KMS-11 (cell line): ENCODE measurements around the gene KANK2.

Experiments used
- H2AFZ ChIP-seq: fragments of 200-600 bp; sonication (generic); 2 replicates; pipeline ENCODE4 v1.6.1; 2016; ENCODE audit warnings: antibody characterized with exemption, mixed run types, low read depth
- H3K27ac ChIP-seq: fragments of 200-600 bp; sonication (generic); 2 replicates; pipeline ENCODE4 v1.6.1; 2016; ENCODE audit warnings: mild to moderate bottlenecking, mixed run types
- H3K27me3 ChIP-seq: fragments of 200-600 bp; sonication (generic); 2 replicates; pipeline ENCODE4 v1.6.1; 2017; ENCODE audit warnings: mild to moderate bottlenecking, low read depth, mixed run types, moderate library complexity; ENCODE audit not compliant: insufficient read depth
- H3K36me3 ChIP-seq: fragments of 200-600 bp; sonication (generic); 2 replicates; pipeline ENCODE4 v1.6.1; 2017; ENCODE audit warnings: mild to moderate bottlenecking, mixed run types; ENCODE audit not compliant: insufficient read depth
- H3K4me1 ChIP-seq: fragments of 200-600 bp; sonication (generic); 2 replicates; pipeline ENCODE4 v1.6.1; 2016; ENCODE audit warnings: mild to moderate bottlenecking, low read depth, mixed run types; ENCODE audit not compliant: poor library complexity, severe bottlenecking
- H3K4me2 ChIP-seq: fragments of 200-600 bp; sonication (generic); 2 replicates; pipeline ENCODE4 v1.7.0; 2016; ENCODE audit warnings: mild to moderate bottlenecking, mixed run types
- H3K4me3 ChIP-seq: fragments of 200-600 bp; sonication (generic); IDR thresholded peaks from 2 replicates; pipeline ENCODE4 v1.6.1; 2017; ENCODE audit warnings: low read depth, low read length, mixed read lengths; ENCODE audit not compliant: insufficient read depth
- H3K79me2 ChIP-seq: fragments of 200-600 bp; sonication (generic); 2 replicates; pipeline ENCODE4 v1.6.1; 2016; ENCODE audit warnings: low read depth, mixed run types; ENCODE audit not compliant: insufficient read depth
- H3K9ac ChIP-seq: fragments of 200-600 bp; sonication (generic); 2 replicates; pipeline ENCODE4 v1.6.1; 2016; ENCODE audit warnings: mild to moderate bottlenecking, mixed run types
- H4K20me1 ChIP-seq: fragments of 200-600 bp; sonication (generic); 2 replicates; pipeline ENCODE4 v1.6.1; 2016; ENCODE audit warnings: mild to moderate bottlenecking, mixed run types; ENCODE audit not compliant: insufficient read depth
- TF ChIP-seq, protein P1 (sequence below): fragments of 200-600 bp; sonication (generic); conservative IDR thresholded peaks from 2 replicates; pipeline ENCODE4 v1.6.1; 2017; ENCODE audit warnings: low read depth, mild to moderate bottlenecking, antibody characterized with exemption, low read length, moderate library complexity, mixed read lengths

KANK2 gene

DNA sequence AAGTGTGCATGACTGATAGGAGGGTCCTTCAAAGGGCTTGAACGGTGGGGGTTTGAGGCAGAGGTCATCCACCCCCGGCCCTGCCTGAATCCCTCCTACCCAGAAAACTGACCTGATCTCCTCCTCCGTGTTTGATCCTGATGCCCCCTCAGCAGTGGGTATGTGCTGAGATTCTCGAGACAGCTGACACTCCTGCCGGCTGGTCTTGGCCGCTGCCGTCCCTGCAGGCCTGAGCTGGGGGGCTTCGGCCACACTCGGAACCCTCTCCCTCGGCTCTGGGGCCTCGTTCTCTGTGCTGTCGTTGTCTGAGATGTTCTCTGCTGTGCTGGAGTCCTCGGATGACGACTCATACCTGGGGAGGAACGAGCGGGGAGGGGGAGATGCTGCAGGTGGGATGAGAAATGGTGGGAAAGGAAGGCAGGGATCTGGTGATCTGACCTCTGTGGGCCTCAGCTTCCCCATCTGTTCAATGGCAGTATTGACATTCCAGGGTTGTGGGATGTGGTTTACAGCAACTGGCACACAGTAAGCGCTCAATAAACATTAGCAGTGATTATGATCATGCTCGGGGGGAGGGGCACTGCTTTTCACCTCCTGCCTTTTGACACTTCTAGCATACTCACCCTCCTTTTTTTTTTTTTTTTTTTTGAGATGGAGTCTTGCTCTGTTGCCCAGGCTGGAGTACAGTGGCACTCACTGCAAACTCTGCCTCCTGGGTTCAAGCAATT lies 20.7 kb downstream of the KANK2 start:
- no peak overlapping the region for H3K4me3 ChIP-seq
- H3K9ac ChIP-seq = no peak overlapping the region
- no peak overlapping the region for H3K27ac ChIP-seq
- H4K20me1 ChIP-seq = no peaks in the 10 kb centered on the region
- H3K79me2 ChIP-seq = no peaks in the 10 kb centered on the region
- TF ChIP-seq, protein P1, sequence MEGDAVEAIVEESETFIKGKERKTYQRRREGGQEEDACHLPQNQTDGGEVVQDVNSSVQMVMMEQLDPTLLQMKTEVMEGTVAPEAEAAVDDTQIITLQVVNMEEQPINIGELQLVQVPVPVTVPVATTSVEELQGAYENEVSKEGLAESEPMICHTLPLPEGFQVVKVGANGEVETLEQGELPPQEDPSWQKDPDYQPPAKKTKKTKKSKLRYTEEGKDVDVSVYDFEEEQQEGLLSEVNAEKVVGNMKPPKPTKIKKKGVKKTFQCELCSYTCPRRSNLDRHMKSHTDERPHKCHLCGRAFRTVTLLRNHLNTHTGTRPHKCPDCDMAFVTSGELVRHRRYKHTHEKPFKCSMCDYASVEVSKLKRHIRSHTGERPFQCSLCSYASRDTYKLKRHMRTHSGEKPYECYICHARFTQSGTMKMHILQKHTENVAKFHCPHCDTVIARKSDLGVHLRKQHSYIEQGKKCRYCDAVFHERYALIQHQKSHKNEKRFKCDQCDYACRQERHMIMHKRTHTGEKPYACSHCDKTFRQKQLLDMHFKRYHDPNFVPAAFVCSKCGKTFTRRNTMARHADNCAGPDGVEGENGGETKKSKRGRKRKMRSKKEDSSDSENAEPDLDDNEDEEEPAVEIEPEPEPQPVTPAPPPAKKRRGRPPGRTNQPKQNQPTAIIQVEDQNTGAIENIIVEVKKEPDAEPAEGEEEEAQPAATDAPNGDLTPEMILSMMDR = no peak
- H3K36me3 ChIP-seq = no peaks in the 10 kb centered on the region
- no peak overlapping the region for H2AFZ ChIP-seq
- H3K4me1 ChIP-seq = no peaks in the 10 kb centered on the region
- no peaks in the 10 kb centered on the region for H3K27me3 ChIP-seq
- H3K4me2 ChIP-seq = no peak overlapping the region

DNA sequence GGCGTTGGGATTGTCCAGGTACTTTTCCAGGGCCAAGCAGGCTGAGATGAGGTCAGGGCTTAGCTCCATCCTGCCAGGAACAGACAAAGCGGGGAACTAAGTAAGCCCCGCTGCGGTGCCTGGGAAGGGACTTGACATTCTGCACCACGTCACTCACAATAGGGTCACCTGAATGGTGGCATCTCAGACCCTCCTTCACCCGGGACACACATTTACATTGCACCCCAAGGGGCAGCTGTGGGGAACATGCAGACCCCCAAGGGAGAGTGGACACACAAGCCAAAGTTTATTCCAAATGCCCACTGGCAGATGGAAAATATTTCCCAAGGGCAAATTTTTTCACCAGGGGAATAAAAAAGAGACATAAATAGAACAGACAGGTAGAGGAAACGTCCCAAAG lies 21.4 kb downstream of the KANK2 start:
- Histone ChIP-seq H3K4me2 (no peak overlapping the region), H3K27me3 (no peaks in the 10 kb centered on the region), H3K79me2 (no peaks in the 10 kb centered on the region), H3K36me3 (no peaks in the 10 kb centered on the region), H2AFZ (no peak overlapping the region), H3K27ac (no peak overlapping the region), H3K4me1 (no peaks in the 10 kb centered on the region), H4K20me1 (no peaks in the 10 kb centered on the region), H3K4me3 (no peak overlapping the region), H3K9ac (no peak overlapping the region)
- TF ChIP-seq, protein P1 = no peak

- H4K20me1 ChIP-seq = no peaks in the 10 kb centered on the region
- TF ChIP-seq, protein P1 = no peak
- H3K36me3 ChIP-seq = no peaks in the 10 kb centered on the region
These were observed 23.0 kb downstream of the KANK2 start for GRCh38 chr19:11174336-11174735.

GRCh38 chr19:11173516-11174155 lies 23.7 kb downstream of the KANK2 start:
- TF ChIP-seq, protein P1 = no peak
- Histone ChIP-seq H3K36me3 (no peaks in the 10 kb centered on the region), H3K4me1 (no peaks in the 10 kb centered on the region)

More at GRCh38 chr19:11174336-11174735, 23.0 kb downstream of the KANK2 start:
- H3K4me3 ChIP-seq = no peak overlapping the region
- H3K4me2 ChIP-seq = no peak overlapping the region
- no peak overlapping the region for H3K9ac ChIP-seq
- no peaks in the 10 kb centered on the region for H3K4me1 ChIP-seq
- no peak overlapping the region for H3K27ac ChIP-seq
- H2AFZ ChIP-seq = no peak overlapping the region
- no peaks in the 10 kb centered on the region for H3K79me2 ChIP-seq
- H3K27me3 ChIP-seq = no peaks in the 10 kb centered on the region

More at GRCh38 chr19:11173516-11174155, 23.7 kb downstream of the KANK2 start:
- Histone ChIP-seq H3K9ac (no peak overlapping the region), H2AFZ (no peak overlapping the region), H3K27ac (no peak overlapping the region), H3K27me3 (no peaks in the 10 kb centered on the region), H4K20me1 (no peaks in the 10 kb centered on the region), H3K79me2 (no peaks in the 10 kb centered on the region), H3K4me3 (no peak overlapping the region), H3K4me2 (no peak overlapping the region)
